Kidney (tissue), 14 donors: ENCODE data around the gene LRRK1. TPM values are rescaled to one million over a fixed set of nuclear protein-coding genes. Genes with fewer than 3 reads are reported as not detected.

Source experiments
- DNase-seq, 5 donors: peaks; one replicate each; pipeline ENCODE4 v3.0.0-alpha.2; 2013 to 2020
- FAIRE-seq: peaks from 2 replicates; lab custom pipeline; 2012; peaks lifted over from hg19 to GRCh38; lab: Jason Lieb, UNC
- H3K27ac ChIP-seq, 2 donors: one replicate each; pipeline ENCODE4 v1.7.0; 2013; ENCODE audit warnings: low read depth in 2 of 2, low read length in 2 of 2, inconsistent platforms in 1 of 2
- H3K27me3 ChIP-seq: one replicate; pipeline ENCODE4 v1.7.1; 2013; ENCODE audit warnings: low read length, inconsistent platforms; ENCODE audit not compliant: control insufficient read depth, insufficient read depth
- H3K36me3 ChIP-seq, 3 donors: one replicate each; pipeline versions ENCODE4 v1.7.0 to v1.7.1; 2013; ENCODE audit warnings: low read length in 3 of 3, control low read depth in 1 of 3, inconsistent platforms in 1 of 3; ENCODE audit not compliant: insufficient read depth in 3 of 3, control insufficient read depth in 2 of 3
- H3K4me1 ChIP-seq, 3 donors: one replicate each; pipeline versions ENCODE4 v1.7.0 to v1.7.1; 2013; ENCODE audit warnings: low read length in 3 of 3, inconsistent platforms in 1 of 3, low read depth in 1 of 3; ENCODE audit not compliant: control insufficient read depth in 2 of 3, insufficient read depth in 2 of 3
- H3K4me3 ChIP-seq, 3 donors: one replicate each; pipeline versions ENCODE4 v1.7.0 to v1.8.1; 2013; ENCODE audit warnings: low read length in 3 of 3, control low read depth in 1 of 3, inconsistent platforms in 1 of 3
- H3K9ac ChIP-seq, 3 donors: one replicate each; pipeline versions ENCODE4 v1.7.0 to v1.7.1; 2013; ENCODE audit warnings: low read length in 3 of 3, control low read depth in 1 of 3, inconsistent platforms in 1 of 3
- H3K9me3 ChIP-seq, 3 donors: one replicate each; pipeline versions ENCODE4 v1.7.0 to v1.7.1; 2013; ENCODE audit warnings: low read length in 3 of 3, control low read depth in 1 of 3, inconsistent platforms in 1 of 3; ENCODE audit not compliant: control insufficient read depth in 2 of 3, insufficient read depth in 1 of 3
- CTCF ChIP-seq: IDR thresholded peaks from 3 replicates; pipeline ENCODE4 v1.5.1; 2012; ENCODE audit warnings: mild to moderate bottlenecking, moderate library complexity, borderline replicate concordance; ENCODE audit not compliant: insufficient read depth; ENCODE audit errors: extremely low read depth
- intact Hi-C: fragments of 100-400 bp; cut with DNase I; formaldehyde crosslinking; loops from one replicate; pipeline ENCODE4 v1.11.1; 2022
- polyA plus RNA-seq: library from polyadenylated mRNA; stranded (reverse); fragments of 350-450 nt; fragmentation: Illumina TruSeq; extraction: RNeasy Lipid Tissue Mini Kit (QIAGEN cat#74804); gene quantifications from one replicate; pipeline ENCODE4 v1.2.3, GENCODE V29; 2014; ENCODE audit warnings: low read depth, low replicate concordance; ENCODE audit not compliant: insufficient read depth
- total RNA-seq: library from RNA; stranded (reverse); fragmentation: NEBNext Ultra II Directional; extraction: Animal tissue kit (Norgen Biotek cat#: 25700); gene quantifications from one replicate; pipeline ENCODE4 v1.2.1, GENCODE V29; 2021
- donor health status: control.
- donor health status: control.
- donor health status: control.
- donor health status: control.
- donor health status: control.
- donor health status: DM: yes; HTN: yes; CAD: no.
- donor health status: Normal renal cell carcinoma (clear cell type).

Gene LRRK1
- total and polyA plus RNA-seq, 2 donors from 2014 or later, result 1.1 to 24.9 TPM

GRCh38 chr15:100875976-100876375, 43.2 kb upstream of the LRRK1 start:
- FAIRE-seq (no peak), DNase-seq (no peak)
- no peaks in the 10 kb centered on the region for H3K9me3 ChIP-seq
- no peaks in the 10 kb centered on the region for H3K36me3 ChIP-seq
- H3K9ac ChIP-seq, result no peak overlapping the region
- peaks cover 8% of the 10 kb centered on the region for H3K27me3 ChIP-seq
- intact Hi-C loops, result loop anchor here (10.0 kb wide), 1 partner anchor 241 kb away; no protein-coding TSS in a partner anchor
- H3K27ac ChIP-seq, result no peak overlapping the region
- TF ChIP-seq CTCF, result no peak
- no peaks in the 10 kb centered on the region for H3K4me1 ChIP-seq
- H3K4me3 ChIP-seq, result no peak overlapping the region

- Histone ChIP-seq H3K36me3 (no peaks in the 10 kb centered on the region), H3K27me3 (peaks cover 12% of the 10 kb centered on the region), H3K9me3 (no peaks in the 10 kb centered on the region), H3K27ac (no peak overlapping the region), H3K4me3 (no peak overlapping the region), H3K9ac (no peak overlapping the region), H3K4me1 (no peaks in the 10 kb centered on the region)
- no peak for TF ChIP-seq CTCF
- intact Hi-C loops, result loop anchor here (10.0 kb wide), 1 partner anchor 243 kb away; no protein-coding TSS in a partner anchor
- DNase-seq (no peak), FAIRE-seq (no peak)
These were observed 41.6 kb upstream of the LRRK1 start for GRCh38 chr15:100877551-100877950.

GRCh38 chr15:100878130-100878529, 41.0 kb upstream of the LRRK1 start:
- FAIRE-seq (no peak), DNase-seq (no peak)
- Histone ChIP-seq H3K27me3 (peaks cover 12% of the 10 kb centered on the region), H3K27ac (no peak overlapping the region), H3K36me3 (no peaks in the 10 kb centered on the region), H3K9me3 (no peaks in the 10 kb centered on the region), H3K9ac (no peak overlapping the region), H3K4me1 (no peaks in the 10 kb centered on the region), H3K4me3 (no peak overlapping the region)
- no peak for TF ChIP-seq CTCF
- intact Hi-C loops, result loop anchor here (10.0 kb wide), 1 partner anchor 243 kb away; no protein-coding TSS in a partner anchor

- peak in 3 of 5 donors; percentile 35 to 56 (median 51) for DNase-seq
- no peak for FAIRE-seq
- H3K27ac ChIP-seq, result no peak overlapping the region
- TF ChIP-seq CTCF, result no peak
- no peak overlapping the region for H3K9ac ChIP-seq
- no peak overlapping the region for H3K4me3 ChIP-seq
- H3K27me3 ChIP-seq, result peaks cover 12% of the 10 kb centered on the region
- H3K36me3 ChIP-seq, result no peaks in the 10 kb centered on the region
- H3K9me3 ChIP-seq, result no peaks in the 10 kb centered on the region
- H3K4me1 ChIP-seq, result no peaks in the 10 kb centered on the region
- intact Hi-C loops, result loop anchor here (10.0 kb wide), 1 partner anchor 244 kb away; no protein-coding TSS in a partner anchor
These were observed 40.5 kb upstream of the LRRK1 start for GRCh38 chr15:100878648-100879047.
